ENCODE measurements around the gene MCC.

DNA sequence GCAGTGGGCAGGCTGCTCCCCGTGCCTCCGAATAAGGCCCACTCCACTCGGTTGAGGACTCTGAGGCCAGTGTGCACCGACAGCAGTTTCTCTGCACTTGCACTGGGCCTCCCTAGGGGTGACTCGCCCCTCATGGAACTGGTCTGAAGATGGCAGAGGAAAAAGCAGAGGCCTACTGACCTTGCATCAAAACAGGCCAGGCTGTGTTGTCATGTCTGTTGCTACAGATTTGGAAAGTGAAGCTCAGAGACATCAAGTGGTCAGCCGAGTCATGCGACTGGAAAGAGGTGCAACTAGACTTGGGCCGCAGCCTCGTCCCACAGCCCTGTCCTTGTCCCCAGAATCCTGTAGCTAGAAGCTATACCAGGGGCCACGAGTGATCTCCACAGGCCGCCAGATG, 433.4 kb downstream of the MCC start:
- TF ChIP-seq, protein P1, sequence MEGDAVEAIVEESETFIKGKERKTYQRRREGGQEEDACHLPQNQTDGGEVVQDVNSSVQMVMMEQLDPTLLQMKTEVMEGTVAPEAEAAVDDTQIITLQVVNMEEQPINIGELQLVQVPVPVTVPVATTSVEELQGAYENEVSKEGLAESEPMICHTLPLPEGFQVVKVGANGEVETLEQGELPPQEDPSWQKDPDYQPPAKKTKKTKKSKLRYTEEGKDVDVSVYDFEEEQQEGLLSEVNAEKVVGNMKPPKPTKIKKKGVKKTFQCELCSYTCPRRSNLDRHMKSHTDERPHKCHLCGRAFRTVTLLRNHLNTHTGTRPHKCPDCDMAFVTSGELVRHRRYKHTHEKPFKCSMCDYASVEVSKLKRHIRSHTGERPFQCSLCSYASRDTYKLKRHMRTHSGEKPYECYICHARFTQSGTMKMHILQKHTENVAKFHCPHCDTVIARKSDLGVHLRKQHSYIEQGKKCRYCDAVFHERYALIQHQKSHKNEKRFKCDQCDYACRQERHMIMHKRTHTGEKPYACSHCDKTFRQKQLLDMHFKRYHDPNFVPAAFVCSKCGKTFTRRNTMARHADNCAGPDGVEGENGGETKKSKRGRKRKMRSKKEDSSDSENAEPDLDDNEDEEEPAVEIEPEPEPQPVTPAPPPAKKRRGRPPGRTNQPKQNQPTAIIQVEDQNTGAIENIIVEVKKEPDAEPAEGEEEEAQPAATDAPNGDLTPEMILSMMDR (IDR thresholded peaks at IDR 0.05) = no peak
- TF ChIP-seq EZH2 (IDR thresholded peaks at IDR 0.05; ENCODE audit: borderline replicate concordance, insufficient read depth, low read depth, low read length, poor library complexity, severe bottlenecking) = no peak

Measured in B cell (primary cell).